H1 (cell line): ENCODE data around the gene KCTD15.

Experiments used
- BACH1 ChIP-seq: IDR thresholded peaks from 2 replicates; pipeline ENCODE4 v1.6.1; 2012; ENCODE audit warnings: low read length, improper control_type of control experiment
- CHD2 ChIP-seq: IDR thresholded peaks from 2 replicates; pipeline ENCODE4 v1.6.1; 2012; ENCODE audit warnings: low read length, improper control_type of control experiment
- TF ChIP-seq, protein P1 (sequence below), 3 experiments: IDR thresholded peaks; 1 replicate in 2 of 3; 2 replicates in 1 of 3; pipeline versions ENCODE4 v1.5.1 to v1.6.1; 2011; ENCODE audit warnings: low read length in 3 of 3, mild to moderate bottlenecking in 3 of 3, inconsistent platforms in 2 of 3, low read depth in 1 of 3, moderate library complexity in 1 of 3; ENCODE audit not compliant: insufficient read depth in 1 of 3; ENCODE audit errors: control extremely low read depth in 1 of 3

DNA sequence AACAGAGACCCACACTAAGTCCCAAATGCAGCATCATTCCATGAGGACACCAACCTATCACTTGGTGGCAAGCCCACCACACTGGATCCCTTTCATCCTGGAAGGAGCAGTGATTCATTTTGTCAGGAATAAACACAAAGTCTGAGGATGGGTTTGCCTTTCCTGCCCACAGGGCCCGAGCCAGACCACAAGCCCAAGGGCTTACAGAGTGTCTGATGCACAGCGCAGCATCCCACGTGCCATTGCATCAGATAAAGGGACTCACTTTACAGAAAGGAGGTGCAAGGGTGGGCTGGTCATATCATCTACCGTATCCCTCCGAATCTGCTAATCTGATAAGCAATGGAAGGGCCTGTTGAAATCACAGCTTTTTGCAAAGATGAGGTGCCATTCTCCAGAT lies 12.2 kb upstream of the KCTD15 start:
- TF ChIP-seq BACH1 (no peak), CHD2 (no peak)
- TF ChIP-seq, protein P1, sequence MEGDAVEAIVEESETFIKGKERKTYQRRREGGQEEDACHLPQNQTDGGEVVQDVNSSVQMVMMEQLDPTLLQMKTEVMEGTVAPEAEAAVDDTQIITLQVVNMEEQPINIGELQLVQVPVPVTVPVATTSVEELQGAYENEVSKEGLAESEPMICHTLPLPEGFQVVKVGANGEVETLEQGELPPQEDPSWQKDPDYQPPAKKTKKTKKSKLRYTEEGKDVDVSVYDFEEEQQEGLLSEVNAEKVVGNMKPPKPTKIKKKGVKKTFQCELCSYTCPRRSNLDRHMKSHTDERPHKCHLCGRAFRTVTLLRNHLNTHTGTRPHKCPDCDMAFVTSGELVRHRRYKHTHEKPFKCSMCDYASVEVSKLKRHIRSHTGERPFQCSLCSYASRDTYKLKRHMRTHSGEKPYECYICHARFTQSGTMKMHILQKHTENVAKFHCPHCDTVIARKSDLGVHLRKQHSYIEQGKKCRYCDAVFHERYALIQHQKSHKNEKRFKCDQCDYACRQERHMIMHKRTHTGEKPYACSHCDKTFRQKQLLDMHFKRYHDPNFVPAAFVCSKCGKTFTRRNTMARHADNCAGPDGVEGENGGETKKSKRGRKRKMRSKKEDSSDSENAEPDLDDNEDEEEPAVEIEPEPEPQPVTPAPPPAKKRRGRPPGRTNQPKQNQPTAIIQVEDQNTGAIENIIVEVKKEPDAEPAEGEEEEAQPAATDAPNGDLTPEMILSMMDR (IDR thresholded peaks at IDR 0.05; ENCODE audit: control extremely low read depth in 1 of 3, insufficient read depth in 1 of 3, low read depth in 1 of 3, low read length in 3 of 3): no peak
